GM12878 (cell line): ENCODE results near the gene PAXX. TPM values are rescaled to one million over a fixed set of nuclear protein-coding genes. Genes with fewer than 3 reads are reported as not detected.

ENCODE experiments used
- ATAC-seq: fragments of 200-7000 bp; cut with Tn5 transposase; 3 replicates; pipeline ENCODE4 v1.9.1; 2020; ENCODE audit warnings: mild to moderate bottlenecking, moderate library complexity
- BruUV-seq: library from RNA; stranded (reverse); fragments of 400-500 nt; replicated peaks from 2 replicates; lab custom pipeline; 2021; lab: Mats Ljungman, UMichigan
- CTCF ChIA-PET: fragments of 300-600 bp; sonication (Branson Sonifier 250); formaldehyde crosslinking; extraction: SDS; loops from one replicate; lab custom pipeline; 2021; ENCODE audit warnings: inconsistent platforms; lab: Yijun Ruan, JAX
- POLR2A ChIA-PET: fragments of 350-600 bp; formaldehyde crosslinking; extraction: SDS; loops from one replicate; lab custom pipeline; 2021; ENCODE audit warnings: inconsistent platforms; lab: Charles Lee
- RAD21 ChIA-PET: fragments of 300-600 bp; sonication (Branson Sonifier 250); formaldehyde crosslinking; loops from one replicate; lab custom pipeline; 2023; ENCODE audit warnings: antibody characterized with exemption; ENCODE audit not compliant: unreplicated experiment; lab: Charles Lee
- SMC1A ChIA-PET: fragments of 300-600 bp; sonication (Branson Sonifier 250); formaldehyde crosslinking; loops from one replicate; lab custom pipeline; 2023; ENCODE audit not compliant: unreplicated experiment, uncharacterized antibody; lab: Charles Lee
- DNase-seq: peaks from one replicate; pipeline ENCODE4 v3.0.0-alpha.2; 2011; ENCODE audit warnings: low read depth, low spot score
- FAIRE-seq: peaks from 3 replicates; lab custom pipeline; 2011; peaks lifted over from hg19 to GRCh38; lab: Jason Lieb, UNC
- H2AFZ ChIP-seq: 2 replicates; pipeline ENCODE4 v1.6.0; 2011; ENCODE audit warnings: low read depth, low read length, control low read depth; ENCODE audit not compliant: control insufficient read depth
- H3K27ac ChIP-seq: 2 replicates; pipeline ENCODE4 v1.5.1; 2011; ENCODE audit warnings: control low read depth; ENCODE audit not compliant: control insufficient read depth, insufficient read depth
- H3K27me3 ChIP-seq, 2 experiments: replicated peaks in 1 of 2; 2 replicates each; pipeline versions ENCODE4 v1.6.0 to v1.6.1; 2011; ENCODE audit warnings: low read length in 1 of 2; ENCODE audit not compliant: control insufficient read depth in 2 of 2, insufficient read depth in 2 of 2
- H3K36me3 ChIP-seq, 2 experiments: 2 replicates each; pipeline ENCODE4 v1.5.1; 2011; ENCODE audit warnings: low read length in 1 of 2; ENCODE audit not compliant: control insufficient read depth in 2 of 2, insufficient read depth in 2 of 2
- H3K4me1 ChIP-seq: 2 replicates; pipeline ENCODE4 v1.6.1; 2011; ENCODE audit warnings: mild to moderate bottlenecking, low read length, moderate library complexity, mixed read lengths; ENCODE audit not compliant: control insufficient read depth, insufficient read depth
- H3K4me2 ChIP-seq: 2 replicates; pipeline ENCODE4 v1.6.0; 2011; ENCODE audit warnings: control low read depth; ENCODE audit not compliant: control insufficient read depth, insufficient read depth
- H3K4me3 ChIP-seq: fragments of 200-600 bp; sonication (generic); 2 replicates; pipeline ENCODE4 v1.5.1; 2016
- H3K79me2 ChIP-seq: 2 replicates; pipeline ENCODE4 v1.6.0; 2011; ENCODE audit warnings: low read length; ENCODE audit not compliant: control insufficient read depth, insufficient read depth
- H3K9ac ChIP-seq: 2 replicates; pipeline ENCODE4 v1.8.0; 2011; ENCODE audit warnings: low read length, control low read depth, mixed read lengths; ENCODE audit not compliant: control insufficient read depth, insufficient read depth
- H3K9me3 ChIP-seq: replicated peaks from 3 replicates; pipeline ENCODE4 v1.5.1; 2011; ENCODE audit warnings: mild to moderate bottlenecking, low read length; ENCODE audit not compliant: control insufficient read depth, insufficient read depth
- H4K20me1 ChIP-seq: 2 replicates; pipeline ENCODE4 v1.6.0; 2011; ENCODE audit not compliant: control insufficient read depth, insufficient read depth
- BRCA1 ChIP-seq: IDR thresholded peaks from 2 replicates; pipeline ENCODE4 v1.6.1; 2011; ENCODE audit warnings: low read depth, low read length, improper control_type of control experiment
- EED ChIP-seq: sonication (generic); IDR thresholded peaks from 2 replicates; pipeline ENCODE4 v1.6.1; 2016; ENCODE audit warnings: antibody characterized with exemption, low read depth
- FOXK2 ChIP-seq: fragments of 450-650 bp; IDR thresholded peaks from 2 replicates; pipeline ENCODE4 v1.6.1; 2017; ENCODE audit warnings: mild to moderate bottlenecking, moderate library complexity
- IRF4 ChIP-seq: IDR thresholded peaks from 2 replicates; pipeline ENCODE4 v1.6.1; 2011; ENCODE audit warnings: low read depth, low read length
- PML ChIP-seq: IDR thresholded peaks from 2 replicates; pipeline ENCODE4 v1.6.1; 2012; ENCODE audit warnings: low read length, inconsistent platforms
- POLR2AphosphoS2 ChIP-seq: IDR thresholded peaks from 2 replicates; pipeline ENCODE4 v1.6.1; 2011; ENCODE audit warnings: low read depth, mild to moderate bottlenecking, low read length, improper control_type of control experiment, moderate library complexity
- TARDBP ChIP-seq: IDR thresholded peaks from 2 replicates; pipeline ENCODE4 v1.6.1; 2016; ENCODE audit warnings: borderline replicate concordance
- WGBS: methylation state at CpG from one replicate; pipeline ENCODE4 v1.1.6; 2016; ENCODE audit warnings: low lambda C conversion rate; ENCODE audit not compliant: insufficient replicate concordance, insufficient coverage; ENCODE audit errors: missing lambda C conversion rate; 5-methylcytosine and 5-hydroxymethylcytosine counted together
- in situ Hi-C: fragments of 300-500 bp; cut with MboI; formaldehyde crosslinking; loops from 9 replicates; pipeline ENCODE4 v1.14.3; 2018; ENCODE audit warnings: mixed read lengths
- intact Hi-C: fragments of 100-400 bp; cut with micrococcal nuclease; formaldehyde crosslinking; loops from one replicate; pipeline ENCODE4 v1.14.2; 2022; ENCODE audit not compliant: unreplicated experiment
- polyA plus RNA-seq, 11 experiments: library from polyadenylated mRNA; depleted of rRNA in 4 of 11; unstranded in 6 of 11; stranded (reverse) in 5 of 11; fragments of >200 nt; fragmentation: Nextera tagmentation in 4 of 11; fragmentation: Illumina TruSeq in 1 of 11; extraction: Ambion mirVana in 4 of 11; extraction: Trizol in 1 of 11; gene quantifications; 1 replicate in 1 of 11; 2 replicates in 10 of 11; pipeline versions ENCODE4 v1.2.1 to v1.2.3, GENCODE V29; 2011 to 2016; ENCODE audit warnings: inconsistent platforms in 2 of 11, missing spikeins in 2 of 11, low read depth in 1 of 11
- total RNA-seq, 4 experiments: library from RNA; depleted of rRNA in 3 of 4; stranded (reverse); fragments of >200 nt in 3 of 4; fragmentation: Illumina TruSeq in 1 of 4; extraction: Trizol in 1 of 4; gene quantifications; 2 replicates each; pipeline versions ENCODE4 v1.2.1 to v1.2.3, GENCODE V29; 2013 to 2021
- TF ChIP-seq, protein P1 (sequence below): fragments of 450-650 bp; IDR thresholded peaks from 2 replicates; pipeline ENCODE4 v1.6.1; 2016; ENCODE audit warnings: mild to moderate bottlenecking
- TF ChIP-seq, protein P2 (sequence below): IDR thresholded peaks from 2 replicates; pipeline ENCODE4 v1.6.1; 2012; ENCODE audit warnings: low read depth, low read length, improper control_type of control experiment
- TF ChIP-seq, protein P3 (sequence below): fragments of 450-650 bp; IDR thresholded peaks from 2 replicates; pipeline ENCODE4 v1.6.1; 2018; ENCODE audit warnings: mild to moderate bottlenecking, low read depth, moderate library complexity; ENCODE audit not compliant: partially characterized antibody

PAXX gene
- total and polyA plus RNA-seq, 10 of the 15 experiments (the other 5 are each of a cell fraction or from before 2014, with no cell fraction given), result 0.18 to 60.6 (median 29.5) TPM

DNA sequence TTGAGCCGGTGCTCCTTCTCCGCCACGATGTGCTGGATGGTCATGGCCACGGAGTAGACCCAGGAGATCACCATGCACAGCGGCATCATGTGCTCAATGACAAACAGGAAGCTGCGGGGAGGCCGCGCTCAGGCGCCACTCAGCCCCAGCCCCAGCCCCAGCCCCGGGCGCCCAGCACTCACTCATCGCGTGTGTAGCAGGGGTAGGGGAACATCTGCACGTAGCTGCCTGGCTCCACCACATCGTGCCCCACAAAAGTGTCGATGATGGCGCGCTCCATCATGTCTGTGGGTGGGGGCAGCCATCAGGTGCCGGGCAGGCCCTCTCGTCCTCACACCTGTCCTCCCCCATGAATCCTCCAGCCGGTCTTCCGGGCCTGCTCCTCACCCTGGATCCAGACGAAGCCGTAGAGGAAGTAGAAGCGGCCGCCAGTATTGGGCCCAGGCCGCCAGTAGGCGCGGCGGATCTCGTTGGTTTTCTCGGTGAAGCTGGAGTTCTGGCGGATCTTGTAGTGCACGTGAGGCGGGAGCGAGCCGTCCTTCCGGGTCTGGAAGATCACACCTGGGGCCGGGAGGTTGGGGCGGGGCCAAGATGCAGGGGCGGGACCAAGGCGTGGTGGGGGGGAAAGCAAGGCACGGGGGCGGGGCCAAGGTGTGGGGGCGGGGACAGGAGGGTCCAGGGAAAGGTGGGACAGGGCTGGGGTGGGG lies 25.7 kb downstream of the PAXX start:
- ATAC-seq (no peak), FAIRE-seq (no peak), DNase-seq (no peak)
- no peak overlapping the region for H3K4me3 ChIP-seq
- no TSS peak for BruUV-seq
- no peaks in the 10 kb centered on the region for H3K4me1 ChIP-seq
- no peak for TF ChIP-seq EED
- no peak for TF ChIP-seq FOXK2
- TF ChIP-seq PML, result no peak
- TF ChIP-seq POLR2AphosphoS2, result no peak
- TF ChIP-seq, protein P1, sequence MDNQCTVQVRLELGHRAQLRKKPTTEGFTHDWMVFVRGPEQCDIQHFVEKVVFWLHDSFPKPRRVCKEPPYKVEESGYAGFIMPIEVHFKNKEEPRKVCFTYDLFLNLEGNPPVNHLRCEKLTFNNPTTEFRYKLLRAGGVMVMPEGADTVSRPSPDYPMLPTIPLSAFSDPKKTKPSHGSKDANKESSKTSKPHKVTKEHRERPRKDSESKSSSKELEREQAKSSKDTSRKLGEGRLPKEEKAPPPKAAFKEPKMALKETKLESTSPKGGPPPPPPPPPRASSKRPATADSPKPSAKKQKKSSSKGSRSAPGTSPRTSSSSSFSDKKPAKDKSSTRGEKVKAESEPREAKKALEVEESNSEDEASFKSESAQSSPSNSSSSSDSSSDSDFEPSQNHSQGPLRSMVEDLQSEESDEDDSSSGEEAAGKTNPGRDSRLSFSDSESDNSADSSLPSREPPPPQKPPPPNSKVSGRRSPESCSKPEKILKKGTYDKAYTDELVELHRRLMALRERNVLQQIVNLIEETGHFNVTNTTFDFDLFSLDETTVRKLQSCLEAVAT, result no peak
- TF ChIP-seq, protein P2, sequence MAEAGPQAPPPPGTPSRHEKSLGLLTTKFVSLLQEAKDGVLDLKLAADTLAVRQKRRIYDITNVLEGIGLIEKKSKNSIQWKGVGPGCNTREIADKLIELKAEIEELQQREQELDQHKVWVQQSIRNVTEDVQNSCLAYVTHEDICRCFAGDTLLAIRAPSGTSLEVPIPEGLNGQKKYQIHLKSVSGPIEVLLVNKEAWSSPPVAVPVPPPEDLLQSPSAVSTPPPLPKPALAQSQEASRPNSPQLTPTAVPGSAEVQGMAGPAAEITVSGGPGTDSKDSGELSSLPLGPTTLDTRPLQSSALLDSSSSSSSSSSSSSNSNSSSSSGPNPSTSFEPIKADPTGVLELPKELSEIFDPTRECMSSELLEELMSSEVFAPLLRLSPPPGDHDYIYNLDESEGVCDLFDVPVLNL, result no peak
- TF ChIP-seq, protein P3, sequence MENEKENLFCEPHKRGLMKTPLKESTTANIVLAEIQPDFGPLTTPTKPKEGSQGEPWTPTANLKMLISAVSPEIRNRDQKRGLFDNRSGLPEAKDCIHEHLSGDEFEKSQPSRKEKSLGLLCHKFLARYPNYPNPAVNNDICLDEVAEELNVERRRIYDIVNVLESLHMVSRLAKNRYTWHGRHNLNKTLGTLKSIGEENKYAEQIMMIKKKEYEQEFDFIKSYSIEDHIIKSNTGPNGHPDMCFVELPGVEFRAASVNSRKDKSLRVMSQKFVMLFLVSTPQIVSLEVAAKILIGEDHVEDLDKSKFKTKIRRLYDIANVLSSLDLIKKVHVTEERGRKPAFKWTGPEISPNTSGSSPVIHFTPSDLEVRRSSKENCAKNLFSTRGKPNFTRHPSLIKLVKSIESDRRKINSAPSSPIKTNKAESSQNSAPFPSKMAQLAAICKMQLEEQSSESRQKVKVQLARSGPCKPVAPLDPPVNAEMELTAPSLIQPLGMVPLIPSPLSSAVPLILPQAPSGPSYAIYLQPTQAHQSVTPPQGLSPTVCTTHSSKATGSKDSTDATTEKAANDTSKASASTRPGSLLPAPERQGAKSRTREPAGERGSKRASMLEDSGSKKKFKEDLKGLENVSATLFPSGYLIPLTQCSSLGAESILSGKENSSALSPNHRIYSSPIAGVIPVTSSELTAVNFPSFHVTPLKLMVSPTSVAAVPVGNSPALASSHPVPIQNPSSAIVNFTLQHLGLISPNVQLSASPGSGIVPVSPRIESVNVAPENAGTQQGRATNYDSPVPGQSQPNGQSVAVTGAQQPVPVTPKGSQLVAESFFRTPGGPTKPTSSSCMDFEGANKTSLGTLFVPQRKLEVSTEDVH, result no peak
- no peak for TF ChIP-seq TARDBP
- no peak for TF ChIP-seq IRF4
- TF ChIP-seq BRCA1, result no peak
- intact Hi-C loops (no loop called here), in situ Hi-C loops (no loop called here)
- WGBS, result 91% methylated on average over 37 of the region's 45 CpGs
- POLR2A ChIA-PET, result no interaction called here
- SMC1A ChIA-PET, result no interaction called here
- H3K27me3 ChIP-seq, result no peaks in the 10 kb centered on the region
- no peak overlapping the region for H3K9ac ChIP-seq
- no peak overlapping the region for H3K27ac ChIP-seq
- no peaks in the 10 kb centered on the region for H3K36me3 ChIP-seq
- CTCF ChIA-PET, result no interaction called here
- H4K20me1 ChIP-seq, result no peaks in the 10 kb centered on the region
- H3K9me3 ChIP-seq, result no peaks in the 10 kb centered on the region; the same call in 2 of the 3 replicates
- H3K79me2 ChIP-seq, result no peaks in the 10 kb centered on the region
- RAD21 ChIA-PET, result no interaction called here
- no peak overlapping the region for H2AFZ ChIP-seq
- no peak overlapping the region for H3K4me2 ChIP-seq
